ENCODE results near the gene MAP7D1. TPM values are rescaled to one million over a fixed set of nuclear protein-coding genes. Genes with fewer than 3 reads are reported as not detected.
A peak's percentile ranks its signal among the peaks of the same experiment; 100 is the strongest.
"Not testable (repeated sequence)": the region's sequence is repeated elsewhere in the genome, so short reads cannot be mapped to it uniquely, and the experiment has no call there.

MAP7D1 gene
- total and polyA plus RNA-seq, 2 donors (not counting 1 experiment from before 2014, with no cell fraction given): 70.6 to 78.4 TPM

- H3K4me3 ChIP-seq (replicated peaks in 1 of 4; ENCODE audit: control extremely low read depth in 1 of 4, insufficient read depth in 1 of 4, low read depth in 3 of 4, low read length in 4 of 4): peak overlapping the region; percentile 83 to 98 (median 92)
- H3K4me2 ChIP-seq (ENCODE audit: extremely low read depth, insufficient read depth, low read length): peak overlapping the region; percentile 93
- no peaks in the 10 kb centered on the region for H4K20me1 ChIP-seq (ENCODE audit: control insufficient read depth, extremely low read depth, insufficient read depth, low read length)
- peak overlapping the region; percentile 64 for H2AFZ ChIP-seq (ENCODE audit: low read length)
- TF ChIP-seq CTCF (conservative IDR thresholded peaks at IDR 0.05 in 1 of 2, IDR thresholded peaks at IDR 0.05 in 1 of 2; ENCODE audit: low read depth in 1 of 2, low read length in 2 of 2) (peak; percentile 37 to 48), EZH2 (IDR thresholded peaks at IDR 0.05; ENCODE audit: low read length, missing control alignments) (no peak)
- peak; percentile 84 to 86 for DNase-seq (ENCODE audit: low read depth in 2 of 2)
- peaks cover 3% of the 10 kb centered on the region for H3K4me1 ChIP-seq (ENCODE audit: control insufficient read depth, extremely low read depth, insufficient read depth, low read length)
- no peaks in the 10 kb centered on the region for H3K27me3 ChIP-seq (ENCODE audit: control insufficient read depth, insufficient read depth, low read length)
- peak overlapping the region; percentile 98 for H3K27ac ChIP-seq (ENCODE audit: insufficient read depth, low read length)
- H3K36me3 ChIP-seq (ENCODE audit: control insufficient read depth, insufficient read depth, low read length): peaks cover 3% of the 10 kb centered on the region
- peaks cover 48% of the 10 kb centered on the region for H3K79me2 ChIP-seq (ENCODE audit: control insufficient read depth, insufficient read depth, low read length)
- peak overlapping the region; percentile 99 for H3K9ac ChIP-seq (ENCODE audit: insufficient read depth, low read length)
- no peaks in the 10 kb centered on the region for H3K9me3 ChIP-seq (ENCODE audit: control insufficient read depth, insufficient read depth, low read depth, low read length)
These were observed 68.8 kb downstream of the MAP7D1 start for GRCh38 chr1:36224537-36225282.

GRCh38 chr1:36225283-36225899 is 69.4 kb downstream of the MAP7D1 start:
- peaks cover 3% of the 10 kb centered on the region for H3K36me3 ChIP-seq (ENCODE audit: control insufficient read depth, insufficient read depth, low read length)
- H3K4me2 ChIP-seq (ENCODE audit: extremely low read depth, insufficient read depth, low read length): peak overlapping the region; percentile 93
- H3K27ac ChIP-seq (ENCODE audit: insufficient read depth, low read length): peak overlapping the region; percentile 98
- peaks cover 3% of the 10 kb centered on the region for H3K4me1 ChIP-seq (ENCODE audit: control insufficient read depth, extremely low read depth, insufficient read depth, low read length)
- TF ChIP-seq EZH2 (IDR thresholded peaks at IDR 0.05; ENCODE audit: low read length, missing control alignments) (no peak), CTCF (conservative IDR thresholded peaks at IDR 0.05 in 1 of 2, IDR thresholded peaks at IDR 0.05 in 1 of 2; ENCODE audit: low read depth in 1 of 2, low read length in 2 of 2) (no peak)
- peak overlapping the region; percentile 64 for H3K9ac ChIP-seq (ENCODE audit: insufficient read depth, low read length)
- no peaks in the 10 kb centered on the region for H4K20me1 ChIP-seq (ENCODE audit: control insufficient read depth, extremely low read depth, insufficient read depth, low read length)
- DNase-seq (ENCODE audit: low read depth in 2 of 2): peak in 1 of 2 donors; percentile 35
- H3K79me2 ChIP-seq (ENCODE audit: control insufficient read depth, insufficient read depth, low read length): peaks cover 54% of the 10 kb centered on the region
- no peak overlapping the region for H2AFZ ChIP-seq (ENCODE audit: low read length)
- no peaks in the 10 kb centered on the region for H3K27me3 ChIP-seq (ENCODE audit: control insufficient read depth, insufficient read depth, low read length)
- peak overlapping the region; percentile 83 to 98 (median 92) for H3K4me3 ChIP-seq (replicated peaks in 1 of 4; ENCODE audit: control extremely low read depth in 1 of 4, insufficient read depth in 1 of 4, low read depth in 3 of 4, low read length in 4 of 4)
- H3K9me3 ChIP-seq (ENCODE audit: control insufficient read depth, insufficient read depth, low read depth, low read length): no peaks in the 10 kb centered on the region

GRCh38 chr1:36230279-36230678 is 74.3 kb downstream of the MAP7D1 start:
- H2AFZ ChIP-seq (ENCODE audit: low read length); H3K36me3 ChIP-seq (ENCODE audit: control insufficient read depth, insufficient read depth, low read length); H3K4me3 ChIP-seq (replicated peaks in 1 of 4; ENCODE audit: control extremely low read depth in 1 of 4, insufficient read depth in 1 of 4, low read depth in 3 of 4, low read length in 4 of 4); H4K20me1 ChIP-seq (ENCODE audit: control insufficient read depth, extremely low read depth, insufficient read depth, low read length); H3K27ac ChIP-seq (ENCODE audit: insufficient read depth, low read length); H3K9ac ChIP-seq (ENCODE audit: insufficient read depth, low read length); DNase-seq (ENCODE audit: low read depth in 2 of 2); H3K4me2 ChIP-seq (ENCODE audit: extremely low read depth, insufficient read depth, low read length); H3K4me1 ChIP-seq (ENCODE audit: control insufficient read depth, extremely low read depth, insufficient read depth, low read length); H3K9me3 ChIP-seq (ENCODE audit: control insufficient read depth, insufficient read depth, low read depth, low read length); H3K27me3 ChIP-seq (ENCODE audit: control insufficient read depth, insufficient read depth, low read length): not testable (repeated sequence)
- H3K79me2 ChIP-seq (ENCODE audit: control insufficient read depth, insufficient read depth, low read length): peaks cover 98% of the 10 kb centered on the region

Other genes with a start within 250 kb of the MAP7D1 start
- 7.4 and 12.9 TPM in 2 replicates for gene AGO3, start 225.1 kb upstream of the MAP7D1 start, total RNA-seq
- gene AGO3, start 225.1 kb upstream of the MAP7D1 start, polyA plus RNA-seq: 17.4 and 19.6 TPM in 2 replicates
- gene TEKT2, start 72.1 kb upstream of the MAP7D1 start, total RNA-seq: 0.26 and 0.50 TPM in 2 replicates
- 0.06 and 0.09 TPM in 2 replicates for gene TEKT2, start 72.1 kb upstream of the MAP7D1 start, polyA plus RNA-seq
- gene ADPRS, start 67.3 kb upstream of the MAP7D1 start, total RNA-seq: 25.9 and 30.9 TPM in 2 replicates
- 25.3 and 33.9 TPM in 2 replicates for gene ADPRS, start 67.3 kb upstream of the MAP7D1 start, polyA plus RNA-seq
- 18.5 and 31.0 TPM in 2 replicates for gene COL8A2, start 30.9 kb upstream of the MAP7D1 start, total RNA-seq
- 2.9 and 5.2 TPM in 2 replicates for gene COL8A2, start 30.9 kb upstream of the MAP7D1 start, polyA plus RNA-seq
- 70.6 and 88.5 TPM in 2 replicates for gene TRAPPC3, start 6.7 kb upstream of the MAP7D1 start, total RNA-seq
- 102 and 105 TPM in 2 replicates for gene TRAPPC3, start 6.7 kb upstream of the MAP7D1 start, polyA plus RNA-seq
- gene THRAP3, start 68.3 kb downstream of the MAP7D1 start, total RNA-seq: 67.5 and 92.5 TPM in 2 replicates
- gene THRAP3, start 68.3 kb downstream of the MAP7D1 start, polyA plus RNA-seq: 96.4 and 97.5 TPM in 2 replicates
- 2.8 and 3.3 TPM in 2 replicates for gene SH3D21, start 150.2 kb downstream of the MAP7D1 start, total RNA-seq
- 1.1 and 1.9 TPM in 2 replicates for gene SH3D21, start 150.2 kb downstream of the MAP7D1 start, polyA plus RNA-seq
- 199 and 248 TPM in 2 replicates for gene EVA1B, start 167.5 kb downstream of the MAP7D1 start, total RNA-seq
- 22.7 and 27.1 TPM in 2 replicates for gene EVA1B, start 167.5 kb downstream of the MAP7D1 start, polyA plus RNA-seq
- gene STK40, start 229.8 kb downstream of the MAP7D1 start, total RNA-seq: 10.5 and 14.2 TPM in 2 replicates
- 15.1 and 15.4 TPM in 2 replicates for gene STK40, start 229.8 kb downstream of the MAP7D1 start, polyA plus RNA-seq
- gene LSM10, start 241.7 kb downstream of the MAP7D1 start, total RNA-seq: 13.9 and 19.2 TPM in 2 replicates
- gene LSM10, start 241.7 kb downstream of the MAP7D1 start, polyA plus RNA-seq: 33.5 and 49.1 TPM in 2 replicates